Keratinocyte (primary cell): ENCODE data around the gene MMP2.

Experiments
- CTCF ChIP-seq, 3 experiments: IDR thresholded peaks in 1 of 3; conservative IDR thresholded peaks in 1 of 3; optimal IDR thresholded peaks in 1 of 3; 2 replicates in 2 of 3; 3 replicates in 1 of 3; pipeline versions ENCODE3 to v1.5.1; 2011; ENCODE audit warnings: low read length in 3 of 3, mild to moderate bottlenecking in 3 of 3, moderate library complexity in 2 of 3, control low read depth in 1 of 3, inconsistent platforms in 1 of 3; ENCODE audit not compliant: insufficient read depth in 2 of 3; ENCODE audit errors: extremely low read depth in 1 of 3
- EZH2 ChIP-seq: IDR thresholded peaks from one replicate; pipeline ENCODE4 v1.6.1; 2012; ENCODE audit warnings: inconsistent platforms, mild to moderate bottlenecking, low read length, moderate library complexity

GRCh38 chr16:55443434-55444346 is 35.3 kb upstream of the MMP2 start:
- no peak for TF ChIP-seq CTCF (optimal IDR thresholded peaks at IDR 0.05 in 1 of 3, IDR thresholded peaks at IDR 0.05 in 1 of 3, conservative IDR thresholded peaks at IDR 0.05 in 1 of 3; ENCODE audit: extremely low read depth in 1 of 3, insufficient read depth in 2 of 3, low read length in 3 of 3)
- no peak for TF ChIP-seq EZH2
